HepG2 (cell line): ENCODE results near the gene H6PD. TPM values are rescaled to one million over a fixed set of nuclear protein-coding genes. Genes with fewer than 3 reads are reported as not detected.

Source experiments
- FOXA3 ChIP-seq: IDR thresholded peaks from 2 replicates; pipeline ENCODE4 v1.6.1; 2016; ENCODE audit warnings: missing genetic modification reagents, missing compliant biosample characterization
- FUBP1 ChIP-seq: sonication (generic); formaldehyde crosslinking; IDR thresholded peaks from 2 replicates; pipeline ENCODE4 v1.5.1; 2020; ENCODE audit warnings: missing genetic modification reagents, mild to moderate bottlenecking, borderline replicate concordance
- GABPA ChIP-seq, 2 experiments: IDR thresholded peaks; 2 replicates each; pipeline ENCODE4 v1.6.1; 2011 to 2016; ENCODE audit warnings: low read depth in 2 of 2, low read length in 1 of 2, missing biosample characterization in 1 of 2, missing genetic modification characterization in 1 of 2
- HNRNPK ChIP-seq: fragments of 200-400 bp; formaldehyde crosslinking; IDR thresholded peaks from 2 replicates; pipeline ENCODE4 v1.6.1; 2018; ENCODE audit warnings: low read length, low read depth, moderate library complexity, mild to moderate bottlenecking; ENCODE audit not compliant: poor library complexity, severe bottlenecking
- KDM2A ChIP-seq: sonication (generic); formaldehyde crosslinking; IDR thresholded peaks from 2 replicates; pipeline ENCODE4 v1.4.0; 2020; ENCODE audit warnings: low read depth, missing genetic modification reagents, borderline replicate concordance
- MLLT10 ChIP-seq: sonication (generic); formaldehyde crosslinking; IDR thresholded peaks from 2 replicates; pipeline ENCODE4 v1.4.0; 2020; ENCODE audit warnings: missing genetic modification reagents
- MYNN ChIP-seq: sonication (generic); formaldehyde crosslinking; IDR thresholded peaks from 2 replicates; pipeline ENCODE4 v1.4.0; 2020; ENCODE audit warnings: mild to moderate bottlenecking, low read depth, missing genetic modification reagents
- RBM39 ChIP-seq: fragments of 200-400 bp; formaldehyde crosslinking; IDR thresholded peaks from one replicate; pipeline ENCODE4 v1.6.1; 2018; ENCODE audit warnings: antibody characterized with exemption, mild to moderate bottlenecking, low read depth, low read length; ENCODE audit not compliant: poor library complexity, severe bottlenecking
- ZBTB10 ChIP-seq: sonication (generic); formaldehyde crosslinking; IDR thresholded peaks from 2 replicates; pipeline ENCODE4 v1.4.0; 2020; ENCODE audit warnings: missing genetic modification reagents, borderline replicate concordance
- ZBTB3 ChIP-seq: sonication (generic); formaldehyde crosslinking; IDR thresholded peaks from 2 replicates; pipeline ENCODE4 v1.4.0; 2020; ENCODE audit warnings: low read depth, mild to moderate bottlenecking, moderate library complexity, missing genetic modification reagents, borderline replicate concordance
- ZKSCAN5 ChIP-seq: sonication (generic); formaldehyde crosslinking; IDR thresholded peaks from 2 replicates; pipeline ENCODE4 v1.5.1; 2020; ENCODE audit warnings: mild to moderate bottlenecking, missing genetic modification reagents
- ZNF10 ChIP-seq: sonication (generic); formaldehyde crosslinking; IDR thresholded peaks from 2 replicates; pipeline ENCODE4 v1.4.0; 2020; ENCODE audit warnings: mild to moderate bottlenecking, low read depth, missing genetic modification reagents, borderline replicate concordance
- ZNF558 ChIP-seq: sonication (generic); formaldehyde crosslinking; IDR thresholded peaks from 2 replicates; pipeline ENCODE4 v1.9.0; 2022; ENCODE audit warnings: mild to moderate bottlenecking, missing genetic modification reagents, borderline replicate concordance
- ZNF614 ChIP-seq: IDR thresholded peaks from 2 replicates; pipeline ENCODE4 v1.6.1; 2018; ENCODE audit warnings: missing biosample characterization, missing genetic modification reagents, inconsistent platforms, borderline replicate concordance
- ZNF703 ChIP-seq: sonication (generic); formaldehyde crosslinking; IDR thresholded peaks from 2 replicates; pipeline ENCODE4 v1.5.1; 2020; ENCODE audit warnings: missing genetic modification reagents, mild to moderate bottlenecking, moderate library complexity, borderline replicate concordance
- ZNF788 ChIP-seq: sonication (generic); formaldehyde crosslinking; IDR thresholded peaks from 2 replicates; pipeline ENCODE4 v1.5.0; 2020; ENCODE audit warnings: mild to moderate bottlenecking, missing genetic modification reagents, borderline replicate concordance
- ZSCAN25 ChIP-seq: sonication (generic); formaldehyde crosslinking; IDR thresholded peaks from 2 replicates; pipeline ENCODE4 v1.8.0; 2022; ENCODE audit warnings: mild to moderate bottlenecking, missing genetic modification reagents
- polyA plus RNA-seq, 8 experiments: library from polyadenylated mRNA; depleted of rRNA in 3 of 8; stranded (reverse) in 7 of 8; unstranded in 1 of 8; fragments of >200 nt; fragmentation: Illumina TruSeq in 4 of 8; extraction: Trizol in 4 of 8; gene quantifications; 2 replicates each; pipeline versions ENCODE4 v1.2.1 to v1.2.3, GENCODE V29; 2011 to 2016; ENCODE audit warnings: low read depth in 4 of 8, missing spikeins in 1 of 8, mixed read lengths in 1 of 8; ENCODE audit not compliant: insufficient read depth in 1 of 8
- total RNA-seq, 5 experiments: library from RNA; depleted of rRNA; stranded (reverse); fragments of >200 nt; fragmentation: Illumina TruSeq; extraction: Trizol; gene quantifications; 2 replicates each; pipeline ENCODE4 v1.2.3, GENCODE V29; 2016; ENCODE audit warnings: low read depth in 1 of 5
- TF ChIP-seq, protein P1 (sequence below): sonication (generic); formaldehyde crosslinking; IDR thresholded peaks from 2 replicates; pipeline ENCODE4 v1.9.0; 2021; ENCODE audit warnings: missing genetic modification reagents, borderline replicate concordance

The H6PD gene
- total and polyA plus RNA-seq, 2 of the 13 experiments (the other 11 are each of a cell fraction or from before 2014, with no cell fraction given) = 9.3 to 14.1 TPM

- TF ChIP-seq ZNF558 (no peak; the same call in 1 of the 2 replicates), GABPA (IDR thresholded peaks at IDR 0.05; ENCODE audit: low read depth, low read length) (no peak), GABPA (CRISPR knock-in tag; IDR thresholded peaks at IDR 0.05; ENCODE audit: low read depth) (no peak), ZNF788 (CRISPR knock-in tag) (peak; percentile 83; the same call in 1 of the 2 replicates), ZNF614 (CRISPR knock-in tag) (0 out of 2 replicates have a peak, but pooled peaks have one; percentile 20), MYNN (CRISPR knock-in tag) (no peak), ZSCAN25 (peak; percentile 92), FOXA3 (peak; percentile 24; the same call in 1 of the 2 replicates), HNRNPK (peak; percentile 87), ZNF703 (CRISPR knock-in tag) (no peak), KDM2A (CRISPR knock-in tag) (peak; percentile 46; the same call in 1 of the 2 replicates), ZKSCAN5 (CRISPR knock-in tag) (no peak), MLLT10 (CRISPR knock-in tag) (no peak), ZBTB3 (CRISPR knock-in tag) (0 out of 2 replicates have a peak, but pooled peaks have one; percentile 50), ZBTB10 (CRISPR knock-in tag) (no peak), RBM39 (peak; percentile 70), ZNF10 (CRISPR knock-in tag) (no peak), FUBP1 (CRISPR knock-in tag) (no peak)
- TF ChIP-seq, protein P1, sequence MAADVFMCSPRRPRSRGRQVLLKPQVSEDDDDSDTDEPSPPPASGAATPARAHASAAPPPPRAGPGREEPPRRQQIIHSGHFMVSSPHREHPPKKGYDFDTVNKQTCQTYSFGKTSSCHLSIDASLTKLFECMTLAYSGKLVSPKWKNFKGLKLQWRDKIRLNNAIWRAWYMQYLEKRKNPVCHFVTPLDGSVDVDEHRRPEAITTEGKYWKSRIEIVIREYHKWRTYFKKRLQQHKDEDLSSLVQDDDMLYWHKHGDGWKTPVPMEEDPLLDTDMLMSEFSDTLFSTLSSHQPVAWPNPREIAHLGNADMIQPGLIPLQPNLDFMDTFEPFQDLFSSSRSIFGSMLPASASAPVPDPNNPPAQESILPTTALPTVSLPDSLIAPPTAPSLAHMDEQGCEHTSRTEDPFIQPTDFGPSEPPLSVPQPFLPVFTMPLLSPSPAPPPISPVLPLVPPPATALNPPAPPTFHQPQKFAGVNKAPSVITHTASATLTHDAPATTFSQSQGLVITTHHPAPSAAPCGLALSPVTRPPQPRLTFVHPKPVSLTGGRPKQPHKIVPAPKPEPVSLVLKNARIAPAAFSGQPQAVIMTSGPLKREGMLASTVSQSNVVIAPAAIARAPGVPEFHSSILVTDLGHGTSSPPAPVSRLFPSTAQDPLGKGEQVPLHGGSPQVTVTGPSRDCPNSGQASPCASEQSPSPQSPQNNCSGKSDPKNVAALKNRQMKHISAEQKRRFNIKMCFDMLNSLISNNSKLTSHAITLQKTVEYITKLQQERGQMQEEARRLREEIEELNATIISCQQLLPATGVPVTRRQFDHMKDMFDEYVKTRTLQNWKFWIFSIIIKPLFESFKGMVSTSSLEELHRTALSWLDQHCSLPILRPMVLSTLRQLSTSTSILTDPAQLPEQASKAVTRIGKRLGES (CRISPR knock-in tag) = no peak
Observed at GRCh38 chr1:9249534-9250410, 15.2 kb downstream of the H6PD start (continued).
